Type B pancreatic cell (in vitro differentiated cells): ENCODE data around the gene FUT4. TPM values are rescaled to one million over a fixed set of nuclear protein-coding genes. Genes with fewer than 3 reads are reported as not detected.

Experiments used
- DNase-seq: peaks from one replicate; pipeline ENCODE4 v3.0.0; 2021; ENCODE audit warnings: mixed read lengths; ENCODE audit not compliant: unreplicated experiment; ENCODE audit errors: extremely low spot score
- H3K27ac Mint-ChIP-seq: 2 replicates; pipeline ENCODE4 v1.8.0; 2021; ENCODE audit warnings: mild to moderate bottlenecking, mixed read lengths
- H3K27me3 Mint-ChIP-seq: 2 replicates; pipeline ENCODE4 v1.8.0; 2021; ENCODE audit warnings: mixed read lengths
- H3K36me3 Mint-ChIP-seq: 2 replicates; pipeline ENCODE4 v1.8.0; 2021; ENCODE audit warnings: mixed read lengths
- H3K4me1 Mint-ChIP-seq: one replicate; pipeline ENCODE4 v1.8.0; 2021; ENCODE audit warnings: mixed read lengths; ENCODE audit not compliant: unreplicated experiment
- H3K4me3 Mint-ChIP-seq: 2 replicates; pipeline ENCODE4 v1.8.0; 2021; ENCODE audit warnings: mild to moderate bottlenecking, mixed read lengths
- H3K9me3 Mint-ChIP-seq: 2 replicates; pipeline ENCODE4 v1.8.0; 2021; ENCODE audit warnings: mixed read lengths
- total RNA-seq: library from RNA; stranded (reverse); gene quantifications from 2 replicates; pipeline ENCODE4 v1.2.1, GENCODE V29; 2021; ENCODE audit warnings: low replicate concordance
- TF ChIP-seq, protein P1 (sequence below): fragments of 200-600 bp; sonication (generic); conservative IDR thresholded peaks from 2 replicates; pipeline ENCODE4 v1.5.0; 2021; ENCODE audit warnings: antibody characterized with exemption, mild to moderate bottlenecking

FUT4 gene
- total RNA-seq, 1 donor from 2014 or later, result 10.4 TPM

DNA sequence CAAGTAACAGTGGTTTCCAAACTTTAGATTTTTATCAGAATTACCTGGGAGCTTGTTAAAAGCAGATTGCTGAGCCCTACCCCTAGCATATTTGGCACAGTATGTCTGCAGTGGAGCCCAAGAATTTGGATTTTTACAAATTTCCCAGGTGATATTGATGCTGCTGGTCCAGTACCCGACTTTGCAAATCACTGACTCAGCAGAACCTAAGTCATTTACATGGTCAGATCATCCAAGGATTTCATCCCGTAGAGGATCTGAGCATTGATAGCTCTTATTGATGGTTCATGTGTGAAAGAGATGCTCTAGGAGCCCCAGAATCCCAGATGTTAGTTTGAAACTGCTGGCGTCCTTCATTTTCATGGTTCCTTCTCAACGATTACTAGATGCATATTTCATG is 25.4 kb upstream of the FUT4 start:
- H3K27me3 Mint-ChIP-seq, result peaks cover 16% of the 10 kb centered on the region
- H3K36me3 Mint-ChIP-seq, result no peaks in the 10 kb centered on the region
- no peaks in the 10 kb centered on the region for H3K4me1 Mint-ChIP-seq
- no peaks in the 10 kb centered on the region for H3K9me3 Mint-ChIP-seq
- TF ChIP-seq, protein P1, sequence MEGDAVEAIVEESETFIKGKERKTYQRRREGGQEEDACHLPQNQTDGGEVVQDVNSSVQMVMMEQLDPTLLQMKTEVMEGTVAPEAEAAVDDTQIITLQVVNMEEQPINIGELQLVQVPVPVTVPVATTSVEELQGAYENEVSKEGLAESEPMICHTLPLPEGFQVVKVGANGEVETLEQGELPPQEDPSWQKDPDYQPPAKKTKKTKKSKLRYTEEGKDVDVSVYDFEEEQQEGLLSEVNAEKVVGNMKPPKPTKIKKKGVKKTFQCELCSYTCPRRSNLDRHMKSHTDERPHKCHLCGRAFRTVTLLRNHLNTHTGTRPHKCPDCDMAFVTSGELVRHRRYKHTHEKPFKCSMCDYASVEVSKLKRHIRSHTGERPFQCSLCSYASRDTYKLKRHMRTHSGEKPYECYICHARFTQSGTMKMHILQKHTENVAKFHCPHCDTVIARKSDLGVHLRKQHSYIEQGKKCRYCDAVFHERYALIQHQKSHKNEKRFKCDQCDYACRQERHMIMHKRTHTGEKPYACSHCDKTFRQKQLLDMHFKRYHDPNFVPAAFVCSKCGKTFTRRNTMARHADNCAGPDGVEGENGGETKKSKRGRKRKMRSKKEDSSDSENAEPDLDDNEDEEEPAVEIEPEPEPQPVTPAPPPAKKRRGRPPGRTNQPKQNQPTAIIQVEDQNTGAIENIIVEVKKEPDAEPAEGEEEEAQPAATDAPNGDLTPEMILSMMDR, result no peak
- no peak overlapping the region for H3K4me3 Mint-ChIP-seq
- H3K27ac Mint-ChIP-seq, result no peak overlapping the region
- no peak for DNase-seq

DNA sequence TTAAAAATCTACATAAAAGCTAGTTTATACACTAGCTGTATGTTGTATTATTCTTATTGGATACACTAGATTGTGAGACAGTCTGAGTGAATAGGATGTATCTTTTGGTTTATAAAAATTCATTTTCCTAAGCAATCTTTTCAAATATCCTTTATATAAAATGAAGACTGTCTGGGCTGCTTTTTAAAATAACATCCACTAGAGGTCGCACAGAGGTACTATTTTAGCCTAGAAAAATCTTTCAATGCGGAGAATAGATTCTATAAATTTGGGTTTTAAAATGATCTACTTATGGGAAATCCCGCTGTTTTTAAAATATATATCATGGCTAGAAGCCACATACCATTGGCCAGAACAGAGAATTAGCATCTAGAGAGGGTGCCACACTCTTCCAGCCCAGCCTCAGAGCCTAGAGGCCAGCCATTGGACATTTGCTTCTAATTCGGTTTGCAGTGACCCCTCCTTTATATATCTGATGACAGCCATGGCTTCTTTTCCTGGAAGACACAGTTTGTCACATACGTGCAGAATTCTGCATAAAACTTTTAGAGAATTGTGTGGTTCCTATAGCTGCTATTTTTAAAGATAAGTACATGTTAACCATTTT is 24.1 kb upstream of the FUT4 start:
- Mint-ChIP-seq H3K4me1 (no peaks in the 10 kb centered on the region), H3K4me3 (no peak overlapping the region), H3K36me3 (no peaks in the 10 kb centered on the region), H3K9me3 (no peaks in the 10 kb centered on the region), H3K27me3 (peaks cover 13% of the 10 kb centered on the region), H3K27ac (no peak overlapping the region)
- TF ChIP-seq, protein P1, result peak; percentile 85
- no peak for DNase-seq

DNA sequence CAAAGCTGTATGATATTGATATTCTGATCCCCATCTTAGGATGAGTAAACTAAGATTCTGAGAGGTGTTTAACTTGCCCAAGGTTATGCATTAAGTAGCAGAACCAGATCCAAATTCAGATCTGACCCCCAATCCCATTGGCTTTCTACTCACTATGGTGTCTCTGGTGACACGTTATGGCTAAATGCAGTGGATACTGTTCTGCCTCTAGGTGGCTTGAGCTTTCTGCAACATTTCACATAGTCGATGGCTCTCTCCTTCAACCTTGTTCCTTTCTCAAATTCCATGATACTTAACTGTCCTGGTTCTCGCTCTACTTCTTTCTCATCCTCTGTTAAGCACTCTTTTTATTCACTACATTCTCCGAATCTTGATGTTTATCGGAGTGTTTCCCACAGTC is 22.0 kb upstream of the FUT4 start:
- TF ChIP-seq, protein P1, result peak; percentile 59
- no peak overlapping the region for H3K27ac Mint-ChIP-seq
- H3K27me3 Mint-ChIP-seq, result no peaks in the 10 kb centered on the region
- H3K9me3 Mint-ChIP-seq, result no peaks in the 10 kb centered on the region
- H3K4me3 Mint-ChIP-seq, result no peak overlapping the region
- peaks cover 10% of the 10 kb centered on the region for H3K4me1 Mint-ChIP-seq
- no peaks in the 10 kb centered on the region for H3K36me3 Mint-ChIP-seq
- DNase-seq, result no peak

DNA sequence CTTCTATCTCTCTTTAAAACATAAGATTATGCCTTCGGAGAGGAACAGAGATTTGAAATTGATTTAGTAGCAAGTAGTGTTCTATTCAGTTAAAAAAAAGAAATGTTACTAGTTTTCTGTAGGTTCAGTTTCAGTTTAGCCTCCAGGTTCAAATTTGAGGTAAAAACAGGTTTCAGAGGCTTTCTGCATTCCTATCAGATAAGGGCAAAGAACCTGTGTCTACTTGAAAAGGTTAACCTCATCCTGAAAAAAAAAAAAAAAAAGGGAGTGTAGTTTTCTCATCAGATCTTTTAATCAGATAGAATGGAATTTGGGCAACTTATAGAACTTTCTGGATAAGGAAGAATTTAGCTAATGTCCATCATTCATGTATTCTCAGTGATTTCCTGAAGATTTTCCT is 19.4 kb upstream of the FUT4 start:
- H3K9me3 Mint-ChIP-seq, result no peaks in the 10 kb centered on the region

DNA sequence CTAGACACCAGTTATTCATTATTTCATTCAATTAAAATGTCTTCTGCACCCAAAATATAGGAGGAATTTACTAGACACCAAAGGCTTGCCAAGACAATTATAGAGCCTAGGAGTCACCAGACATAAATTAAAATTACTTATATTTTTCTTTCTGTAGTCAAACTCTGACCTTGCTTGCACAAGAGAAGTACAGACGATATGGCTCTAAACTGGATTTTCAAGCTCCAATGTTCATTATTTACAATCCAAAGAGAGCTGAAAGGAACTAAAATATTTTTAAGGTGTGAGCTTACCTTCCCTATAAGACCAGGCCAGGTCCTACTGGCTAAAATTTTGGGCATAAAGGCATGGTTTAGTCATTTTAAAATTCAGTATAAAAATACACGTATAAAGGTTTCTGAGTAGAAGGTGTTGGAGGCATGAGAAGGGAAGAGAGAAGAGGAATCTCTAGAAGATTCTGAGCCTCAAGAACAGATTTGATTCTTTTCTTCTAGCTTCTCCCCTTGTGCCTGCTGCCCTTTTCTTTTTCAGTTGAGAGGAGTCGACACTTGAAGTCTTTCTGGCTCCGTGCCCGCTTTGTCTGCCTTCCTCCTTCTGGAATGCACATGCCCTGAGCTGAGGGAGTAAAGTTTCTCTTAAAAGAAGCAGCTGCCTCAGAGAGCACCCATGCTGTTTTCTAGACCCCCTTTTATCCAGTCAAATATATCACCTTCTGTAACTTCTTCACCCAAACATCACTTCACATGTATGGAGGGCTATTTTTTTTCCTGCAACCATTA is 18.0 kb upstream of the FUT4 start:
- TF ChIP-seq, protein P1, result no peak
- Mint-ChIP-seq H3K4me3 (peak overlapping the region; percentile 66), H3K4me1 (peaks cover 17% of the 10 kb centered on the region), H3K27ac (peak overlapping the region; percentile 95), H3K36me3 (no peaks in the 10 kb centered on the region), H3K9me3 (no peaks in the 10 kb centered on the region), H3K27me3 (no peaks in the 10 kb centered on the region)
- DNase-seq, result no peak

More for the DNA sequence above, 19.4 kb upstream of the FUT4 start:
- TF ChIP-seq, protein P1, result no peak
- peaks cover 17% of the 10 kb centered on the region for H3K4me1 Mint-ChIP-seq
- H3K27me3 Mint-ChIP-seq, result no peaks in the 10 kb centered on the region
- no peak for DNase-seq
- H3K27ac Mint-ChIP-seq, result peak overlapping the region; percentile 68
- no peaks in the 10 kb centered on the region for H3K36me3 Mint-ChIP-seq
- H3K4me3 Mint-ChIP-seq, result peak overlapping the region; percentile 27
